SH-SY5Y (cell line): ENCODE results near the gene CDH4.

ENCODE experiments used
- GATA2 ChIP-seq: IDR thresholded peaks from 2 replicates; pipeline ENCODE4 v1.6.1; 2011; ENCODE audit warnings: mild to moderate bottlenecking, low read depth, low read length
- GATA3 ChIP-seq: IDR thresholded peaks from 2 replicates; pipeline ENCODE4 v1.6.1; 2011; ENCODE audit warnings: low read depth, mild to moderate bottlenecking, low read length, moderate library complexity

DNA sequence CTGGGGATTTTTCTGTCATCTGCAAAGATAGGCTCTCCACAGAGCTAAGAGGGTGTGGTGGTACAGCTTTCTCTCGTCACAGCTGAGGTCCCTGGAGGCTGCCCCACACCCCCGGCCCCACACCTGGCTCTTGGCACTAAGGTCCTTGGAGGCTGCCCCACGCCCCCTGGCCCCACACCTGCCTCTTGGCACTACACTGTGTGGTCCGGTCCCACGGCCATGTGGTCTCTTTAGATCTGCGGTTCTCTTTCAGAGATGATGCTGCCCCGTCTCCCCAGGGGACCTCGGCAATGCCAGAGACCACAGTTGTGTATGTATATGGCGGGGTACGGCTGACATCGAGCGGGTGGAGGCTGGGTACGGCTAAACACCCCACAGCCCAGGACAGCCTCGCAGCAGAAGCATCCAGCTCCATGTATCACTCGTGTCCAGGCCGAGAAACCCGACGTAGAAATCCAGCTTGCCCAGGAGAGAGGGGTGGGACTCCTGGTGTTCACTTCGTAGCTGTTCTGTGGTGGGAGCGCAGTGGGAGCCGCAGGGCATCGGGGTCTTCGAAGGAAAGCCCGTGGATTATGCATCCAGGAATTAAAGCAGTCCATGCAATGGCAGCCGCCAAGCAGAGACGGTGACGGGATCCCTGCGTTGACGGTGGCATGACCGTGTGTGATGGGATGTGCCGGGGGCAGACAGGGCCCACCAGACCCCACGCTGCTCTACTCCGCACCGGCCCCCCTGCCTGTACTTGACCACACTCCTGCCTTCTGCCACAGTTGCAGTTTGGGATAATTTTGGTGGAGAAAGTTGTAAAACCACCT, 292.1 kb downstream of the CDH4 start:
- TF ChIP-seq GATA2 (no peak), GATA3 (no peak)
